H1 (cell line): ENCODE measurements around the gene UBE2E1. TPM values are rescaled to one million over a fixed set of nuclear protein-coding genes. Genes with fewer than 3 reads are reported as not detected.

Source experiments
- CTCF ChIA-PET: fragments of 300-600 bp; sonication (Branson Sonifier 250); formaldehyde crosslinking; loops from one replicate; lab custom pipeline; 2021; ENCODE audit not compliant: partially characterized antibody; lab: Charles Lee
- POLR2A ChIA-PET: fragments of 300-600 bp; sonication (Branson Sonifier 250); formaldehyde crosslinking; loops from one replicate; lab custom pipeline; 2021; ENCODE audit warnings: inconsistent platforms; ENCODE audit not compliant: partially characterized antibody; lab: Charles Lee
- DNase-seq, 2 experiments: peaks; one replicate each; pipeline versions ENCODE4 v3.0.0 to v3.0.0-alpha.2; 2010 to 2022; ENCODE audit warnings: low spot score in 2 of 2, low read depth in 1 of 2, mixed read lengths in 1 of 2
- FAIRE-seq: peaks from 2 replicates; lab custom pipeline; 2011; peaks lifted over from hg19 to GRCh38; lab: Jason Lieb, UNC
- H2AFZ ChIP-seq: 2 replicates; pipeline ENCODE4 v1.8.1; 2012; ENCODE audit warnings: low read length, inconsistent platforms
- H2AK5ac ChIP-seq: 2 replicates; pipeline ENCODE4 v1.6.1; 2013; ENCODE audit warnings: low read depth, low read length
- H2BK120ac ChIP-seq: replicated peaks from 2 replicates; pipeline ENCODE3; 2013; ENCODE audit warnings: low read depth, low read length, inconsistent platforms
- H2BK12ac ChIP-seq: 2 replicates; pipeline ENCODE4 v1.6.1; 2013; ENCODE audit warnings: low read depth, low read length
- H2BK15ac ChIP-seq: 2 replicates; pipeline ENCODE4 v1.6.1; 2013; ENCODE audit warnings: low read length
- H2BK20ac ChIP-seq: 2 replicates; pipeline ENCODE4 v1.6.1; 2013; ENCODE audit warnings: low read length
- H2BK5ac ChIP-seq: 2 replicates; pipeline ENCODE4 v1.6.1; 2013; ENCODE audit warnings: low read depth, low read length
- H3K14ac ChIP-seq: 2 replicates; pipeline ENCODE4 v1.6.1; 2013; ENCODE audit warnings: inconsistent platforms; ENCODE audit not compliant: insufficient read length
- H3K18ac ChIP-seq: 2 replicates; pipeline ENCODE4 v1.6.1; 2013; ENCODE audit warnings: low read length; ENCODE audit errors: extremely low read depth
- H3K23ac ChIP-seq: 2 replicates; pipeline ENCODE4 v1.6.1; 2013; ENCODE audit warnings: inconsistent platforms; ENCODE audit not compliant: insufficient read length
- H3K23me2 ChIP-seq: 2 replicates; pipeline ENCODE4 v1.6.1; 2013; ENCODE audit warnings: low read depth, low read length
- H3K27ac ChIP-seq: 2 replicates; pipeline ENCODE4 v1.6.1; 2011; ENCODE audit warnings: low read depth, low read length, inconsistent platforms
- H3K27me3 ChIP-seq, 4 experiments: replicated peaks in 1 of 4; 1 replicate in 1 of 4; 2 replicates in 3 of 4; pipeline versions ENCODE4 v1.6.1 to v1.8.1; 2011 to 2013; ENCODE audit warnings: low read length in 3 of 4, mild to moderate bottlenecking in 3 of 4, inconsistent platforms in 2 of 4, mixed read lengths in 2 of 4, moderate library complexity in 1 of 4; ENCODE audit not compliant: control insufficient read depth in 3 of 4, insufficient read depth in 3 of 4; ENCODE audit errors: extremely low read depth in 1 of 4
- H3K36me3 ChIP-seq, 4 experiments: 2 replicates each; pipeline versions ENCODE4 v1.6.1 to v1.8.1; 2011 to 2013; ENCODE audit warnings: mild to moderate bottlenecking in 4 of 4, low read length in 3 of 4, moderate library complexity in 2 of 4, control low read depth in 1 of 4, inconsistent platforms in 1 of 4; ENCODE audit not compliant: insufficient read depth in 4 of 4, control insufficient read depth in 2 of 4
- H3K4ac ChIP-seq: replicated peaks from 2 replicates; pipeline ENCODE3; 2013; ENCODE audit warnings: low read length, low read depth, mixed read lengths, inconsistent platforms; ENCODE audit not compliant: insufficient read length
- H3K4me1 ChIP-seq, 4 experiments: replicated peaks in 1 of 4; 1 replicate in 1 of 4; 2 replicates in 3 of 4; pipeline versions ENCODE4 v1.6.1 to v1.8.1; 2011 to 2013; ENCODE audit warnings: low read length in 3 of 4, inconsistent platforms in 2 of 4, mixed read lengths in 1 of 4; ENCODE audit not compliant: insufficient read depth in 4 of 4, control insufficient read depth in 3 of 4
- H3K4me2 ChIP-seq, 2 experiments: 2 replicates each; pipeline versions ENCODE4 v1.6.1 to v1.8.1; 2011 to 2013; ENCODE audit warnings: low read depth in 2 of 2, low read length in 2 of 2, control low read depth in 1 of 2, inconsistent platforms in 1 of 2, mild to moderate bottlenecking in 1 of 2; ENCODE audit not compliant: insufficient read depth in 1 of 2
- H3K4me3 ChIP-seq, 4 experiments: fragments of 200-600, 300-600 bp in 1 of 4; sonication (generic), shearing (Covaris generic), sonication (Bioruptor Twin) in 1 of 4; 2 replicates each; pipeline versions ENCODE4 v1.5.1 to v1.8.1; 2011 to 2016; ENCODE audit warnings: low read length in 4 of 4, low read depth in 3 of 4, control low read depth in 2 of 4, inconsistent platforms in 2 of 4, mild to moderate bottlenecking in 2 of 4, mixed read lengths in 1 of 4, moderate library complexity in 1 of 4; ENCODE audit not compliant: insufficient read depth in 2 of 4; ENCODE audit errors: extremely low read depth in 1 of 4
- H3K56ac ChIP-seq: replicated peaks from 2 replicates; pipeline ENCODE3; 2013; ENCODE audit warnings: low read depth, mild to moderate bottlenecking, mixed read lengths, low read length, inconsistent platforms; ENCODE audit not compliant: insufficient read length
- H3K79me1 ChIP-seq: 2 replicates; pipeline ENCODE4 v1.6.1; 2013; ENCODE audit warnings: low read depth, low read length, control low read depth
- H3K79me2 ChIP-seq, 2 experiments: 2 replicates each; pipeline versions ENCODE4 v1.6.1 to v1.8.1; 2012 to 2013; ENCODE audit warnings: low read length in 2 of 2, mild to moderate bottlenecking in 2 of 2, inconsistent platforms in 1 of 2; ENCODE audit not compliant: insufficient read depth in 2 of 2, control insufficient read depth in 1 of 2
- H3K9ac ChIP-seq, 4 experiments: replicated peaks in 1 of 4; 1 replicate in 1 of 4; 2 replicates in 3 of 4; pipeline versions ENCODE4 v1.6.1 to v1.8.1; 2011 to 2013; ENCODE audit warnings: low read depth in 3 of 4, low read length in 3 of 4, control low read depth in 2 of 4, mild to moderate bottlenecking in 2 of 4, moderate library complexity in 2 of 4, inconsistent platforms in 1 of 4; ENCODE audit errors: extremely low read depth in 1 of 4
- H3K9me3 ChIP-seq, 2 experiments: 2 replicates each; pipeline versions ENCODE4 v1.6.1 to v1.8.1; 2012 to 2013; ENCODE audit warnings: mild to moderate bottlenecking in 2 of 2, moderate library complexity in 2 of 2, control low read depth in 1 of 2, inconsistent platforms in 1 of 2, low read depth in 1 of 2, low read length in 1 of 2, mixed read lengths in 1 of 2; ENCODE audit not compliant: insufficient read depth in 2 of 2
- H4K20me1 ChIP-seq, 2 experiments: replicated peaks in 1 of 2; 2 replicates each; pipeline versions ENCODE3 to v1.8.1; 2011 to 2013; ENCODE audit warnings: inconsistent platforms in 2 of 2, low read length in 2 of 2, mild to moderate bottlenecking in 1 of 2; ENCODE audit not compliant: insufficient read depth in 2 of 2, control insufficient read depth in 1 of 2
- H4K5ac ChIP-seq: 2 replicates; pipeline ENCODE4 v1.6.1; 2013; ENCODE audit warnings: low read length, low read depth, mixed read lengths, inconsistent platforms; ENCODE audit not compliant: insufficient read length
- H4K8ac ChIP-seq: 2 replicates; pipeline ENCODE4 v1.8.0; 2013; ENCODE audit warnings: mild to moderate bottlenecking, moderate library complexity, low read length, inconsistent platforms; ENCODE audit not compliant: insufficient read depth; ENCODE audit errors: extremely low read depth
- H4K91ac ChIP-seq: replicated peaks from 2 replicates; pipeline ENCODE3; 2013; ENCODE audit warnings: low read length, mixed read lengths, inconsistent platforms; ENCODE audit not compliant: insufficient read length
- ATF2 ChIP-seq: IDR thresholded peaks from 2 replicates; pipeline ENCODE4 v1.6.1; 2012; ENCODE audit warnings: low read length, inconsistent platforms
- BRCA1 ChIP-seq: IDR thresholded peaks from 2 replicates; pipeline ENCODE4 v1.6.1; 2012; ENCODE audit warnings: low read depth, low read length, improper control_type of control experiment
- CTBP2 ChIP-seq: IDR thresholded peaks from 2 replicates; pipeline ENCODE4 v1.7.0; 2011; ENCODE audit warnings: borderline replicate concordance, mild to moderate bottlenecking, moderate library complexity, mixed read lengths, low read length; ENCODE audit not compliant: insufficient read depth, insufficient read length
- FOSL1 ChIP-seq: IDR thresholded peaks from 2 replicates; pipeline ENCODE4 v1.6.1; 2011; ENCODE audit warnings: mild to moderate bottlenecking, low read depth, low read length, moderate library complexity; ENCODE audit not compliant: insufficient read depth
- JUND ChIP-seq: IDR thresholded peaks from 2 replicates; pipeline ENCODE4 v1.6.1; 2011; ENCODE audit warnings: mild to moderate bottlenecking, improper control_type of control experiment, low read length
- KDM4A ChIP-seq: IDR thresholded peaks from one replicate; pipeline ENCODE4 v1.7.1; 2012; ENCODE audit warnings: low read depth, mild to moderate bottlenecking, moderate library complexity, low read length, inconsistent platforms; ENCODE audit not compliant: severe bottlenecking
- MAX ChIP-seq: IDR thresholded peaks from 2 replicates; pipeline ENCODE4 v1.6.1; 2012; ENCODE audit warnings: inconsistent platforms
- RFX5 ChIP-seq: IDR thresholded peaks from 2 replicates; pipeline ENCODE4 v1.6.1; 2011; ENCODE audit warnings: low read depth, low read length, improper control_type of control experiment, borderline replicate concordance
- SIN3A ChIP-seq, 2 experiments: IDR thresholded peaks in 1 of 2; conservative IDR thresholded peaks in 1 of 2; 2 replicates each; pipeline ENCODE4 v1.6.1; 2011 to 2012; ENCODE audit warnings: low read length in 2 of 2, improper control_type of control experiment in 1 of 2, low read depth in 1 of 2, mild to moderate bottlenecking in 1 of 2
- SIRT6 ChIP-seq: IDR thresholded peaks from one replicate; pipeline ENCODE4 v1.7.1; 2012; ENCODE audit warnings: low read length, inconsistent platforms
- TAF1 ChIP-seq: IDR thresholded peaks from 2 replicates; pipeline ENCODE4 v1.6.1; 2011; ENCODE audit warnings: mild to moderate bottlenecking, low read depth, low read length
- WGBS, 2 experiments: shearing (Covaris generic) in 1 of 2; methylation state at CpG; one replicate each; pipeline versions ENCODE4 v1.1.6 to v1.1.7; 2013 to 2015; ENCODE audit warnings: low lambda C conversion rate in 2 of 2, mixed read lengths in 2 of 2, inconsistent platforms in 1 of 2, low coverage in 1 of 2, missing lambda C conversion rate in 1 of 2; ENCODE audit not compliant: insufficient replicate concordance in 2 of 2, insufficient coverage in 1 of 2, insufficient read length in 1 of 2; ENCODE audit errors: extremely low coverage in 1 of 2, missing lambda C conversion rate in 1 of 2; 5-methylcytosine and 5-hydroxymethylcytosine counted together
- polyA plus RNA-seq, 7 experiments: library from polyadenylated mRNA; depleted of rRNA in 3 of 7; stranded (reverse) in 5 of 7; unstranded in 2 of 7; fragments of >200 nt in 5 of 7; fragments of 200-250 nt in 2 of 7; gene quantifications; 1 replicate in 5 of 7; 2 replicates in 1 of 7; 4 replicates in 1 of 7; pipeline versions ENCODE4 v1.2.1 to v1.2.3, GENCODE V29; 2011 to 2013; ENCODE audit warnings: missing spikeins in 2 of 7, mixed read lengths in 2 of 7
- total RNA-seq: library from RNA; stranded (reverse); fragmentation: NEBNext Ultra II Directional; extraction: Animal tissue kit (Norgen Biotek cat#: 25700); gene quantifications from 2 replicates; pipeline ENCODE4 v1.2.1, GENCODE V29; 2021

The UBE2E1 gene
- total and polyA plus RNA-seq, 2 of the 8 experiments (the other 6 are each of a cell fraction or from before 2014, with no cell fraction given), result 109 to 141 TPM

GRCh38 chr3:23843869-23844268, 38.1 kb downstream of the UBE2E1 start:
- CTCF ChIA-PET, result interaction anchor here (0.6 to 3.5 kb wide), 4 partner anchors 10 to 156 kb away, joined by 3 to 11 read pairs (median 4); no protein-coding TSS in a partner anchor
- H3K79me1 ChIP-seq, result peaks cover 4% of the 10 kb centered on the region
- no peak for FAIRE-seq

More at GRCh38 chr3:23843869-23844268, 38.1 kb downstream of the UBE2E1 start:
- H3K36me3 ChIP-seq, result no peaks in the 10 kb centered on the region; a peak in 1 of 8 replicates
- no peak overlapping the region for H3K27ac ChIP-seq
- H3K56ac ChIP-seq, result no peak overlapping the region
- no peak overlapping the region for H2AK5ac ChIP-seq
- POLR2A ChIA-PET, result interaction anchor here (0.7 to 4.3 kb wide), 2 partner anchors 74 to 131 kb away, joined by 3 to 21 read pairs; partner anchors contain the start of genes NKIRAS1 and RPL15
- H2BK12ac ChIP-seq, result no peak overlapping the region
- DNase-seq, result no peak
- H2AFZ ChIP-seq, result no peak overlapping the region
- no peak overlapping the region for H3K23ac ChIP-seq
- no peak overlapping the region for H4K91ac ChIP-seq
- no peak overlapping the region for H3K18ac ChIP-seq
- no peak for TF ChIP-seq KDM4A
- TF ChIP-seq TAF1, result no peak
- no peak for TF ChIP-seq JUND
- no peak for TF ChIP-seq SIRT6
- no peak for TF ChIP-seq RFX5
- no peak for TF ChIP-seq BRCA1
- no peak for TF ChIP-seq ATF2
- TF ChIP-seq FOSL1, result no peak
- TF ChIP-seq SIN3A (conservative IDR thresholded peaks at IDR 0.05 in 1 of 2, IDR thresholded peaks at IDR 0.05 in 1 of 2; ENCODE audit: low read depth in 1 of 2, low read length in 2 of 2), result no peak
- TF ChIP-seq MAX, result no peak
- no peak for TF ChIP-seq CTBP2
- peaks cover 0 to 93% of the 10 kb centered on the region in 2 experiments; a peak in 3 of 4 replicates for H3K79me2 ChIP-seq
- H4K8ac ChIP-seq, result no peak overlapping the region
- H3K23me2 ChIP-seq, result no peaks in the 10 kb centered on the region; the same call in 1 of the 2 replicates
- 92% methylated on average over 3 of the region's 3 CpGs; no CpG with 5 or more reads in 1 of the 2 experiments for WGBS, 2 experiments
- H2BK120ac ChIP-seq, result no peak overlapping the region
- H2BK20ac ChIP-seq, result no peak overlapping the region
- H3K4ac ChIP-seq, result no peak overlapping the region
- H2BK5ac ChIP-seq, result no peak overlapping the region
- no peaks in the 10 kb centered on the region for H3K9me3 ChIP-seq
- no peak overlapping the region for H3K4me3 ChIP-seq
- no peaks in the 10 kb centered on the region for H3K27me3 ChIP-seq
- H4K5ac ChIP-seq, result no peak overlapping the region
- no peak overlapping the region for H3K4me2 ChIP-seq
- H3K9ac ChIP-seq, result no peak overlapping the region
- H3K4me1 ChIP-seq, result peaks cover 0 to 4% (median 0%) of the 10 kb centered on the region in 4 experiments; a peak in 1 of 7 replicates
- H3K14ac ChIP-seq, result no peak overlapping the region
- H4K20me1 ChIP-seq, result peaks cover 2 to 9% of the 10 kb centered on the region in 2 experiments
- no peak overlapping the region for H2BK15ac ChIP-seq
